Keratinocyte (primary cell): ENCODE data around the gene R3HDM2. TPM values are rescaled to one million over a fixed set of nuclear protein-coding genes. Genes with fewer than 3 reads are reported as not detected.

Source experiments
- DNase-seq: peaks from one replicate; pipeline ENCODE4 v3.0.0-alpha.2; 2011; ENCODE audit warnings: low read depth, missing footprints, low spot score
- FAIRE-seq: peaks from 2 replicates; lab custom pipeline; 2011; peaks lifted over from hg19 to GRCh38; lab: Jason Lieb, UNC
- H2AFZ ChIP-seq: 2 replicates; pipeline ENCODE4 v1.6.0; 2012; ENCODE audit warnings: low read length, control low read depth, inconsistent platforms; ENCODE audit not compliant: control insufficient read depth
- H3K27ac ChIP-seq: 2 replicates; pipeline ENCODE4 v1.5.1; 2011; ENCODE audit warnings: low read length; ENCODE audit not compliant: control insufficient read depth, insufficient read depth
- H3K27me3 ChIP-seq: 3 replicates; pipeline ENCODE4 v1.6.0; 2011; ENCODE audit warnings: low read length; ENCODE audit not compliant: control insufficient read depth, insufficient read depth; ENCODE audit errors: extremely low read depth
- H3K36me3 ChIP-seq, 2 experiments: 2 replicates in 1 of 2; 3 replicates in 1 of 2; pipeline ENCODE4 v1.5.1; 2011; ENCODE audit warnings: low read length in 2 of 2, mild to moderate bottlenecking in 1 of 2; ENCODE audit not compliant: control insufficient read depth in 2 of 2, insufficient read depth in 2 of 2; ENCODE audit errors: extremely low read depth in 1 of 2
- H3K4me1 ChIP-seq: 3 replicates; pipeline ENCODE4 v1.5.1; 2011; ENCODE audit warnings: low read length; ENCODE audit not compliant: control insufficient read depth, insufficient read depth; ENCODE audit errors: extremely low read depth
- H3K4me2 ChIP-seq: 3 replicates; pipeline ENCODE4 v1.6.0; 2011; ENCODE audit warnings: low read depth, low read length; ENCODE audit not compliant: control insufficient read depth, insufficient read depth; ENCODE audit errors: extremely low read depth
- H3K4me3 ChIP-seq, 3 experiments: fragments of 200-600 bp in 1 of 3; sonication (generic) in 1 of 3; 2 replicates in 2 of 3; 3 replicates in 1 of 3; pipeline ENCODE4 v1.5.1; 2011 to 2016; ENCODE audit warnings: low read length in 3 of 3, mild to moderate bottlenecking in 3 of 3, control low read depth in 2 of 3, inconsistent platforms in 1 of 3, low read depth in 1 of 3, mixed read lengths in 1 of 3, mixed run types in 1 of 3, moderate library complexity in 1 of 3; ENCODE audit not compliant: control insufficient read depth in 2 of 3, insufficient read depth in 2 of 3; ENCODE audit errors: extremely low read depth in 1 of 3
- H3K79me2 ChIP-seq: 2 replicates; pipeline ENCODE4 v1.6.0; 2012; ENCODE audit warnings: low read length; ENCODE audit not compliant: control insufficient read depth, insufficient read depth
- H3K9ac ChIP-seq: 3 replicates; pipeline ENCODE4 v1.6.0; 2011; ENCODE audit warnings: low read length; ENCODE audit not compliant: control insufficient read depth, insufficient read depth; ENCODE audit errors: extremely low read depth
- H3K9me1 ChIP-seq: 3 replicates; pipeline ENCODE4 v1.6.0; 2011; ENCODE audit warnings: low read length; ENCODE audit not compliant: control insufficient read depth, insufficient read depth; ENCODE audit errors: extremely low read depth
- H3K9me3 ChIP-seq: 2 replicates; pipeline ENCODE4 v1.5.1; 2012; ENCODE audit warnings: low read depth, low read length; ENCODE audit not compliant: control insufficient read depth
- H4K20me1 ChIP-seq: 3 replicates; pipeline ENCODE4 v1.6.0; 2011; ENCODE audit warnings: low read length; ENCODE audit not compliant: control insufficient read depth, insufficient read depth; ENCODE audit errors: extremely low read depth
- EZH2 ChIP-seq: IDR thresholded peaks from one replicate; pipeline ENCODE4 v1.6.1; 2012; ENCODE audit warnings: inconsistent platforms, mild to moderate bottlenecking, low read length, moderate library complexity
- dilution Hi-C: fragments of 300-500 bp; cut with MboI; formaldehyde crosslinking; loops from one replicate; pipeline ENCODE4 v1.7.0; 2020; ENCODE audit warnings: low sequenced_read_pairs; ENCODE audit not compliant: extremely low pct_ligation_motif_present
- polyA plus RNA-seq, 5 experiments: library from polyadenylated mRNA; depleted of rRNA in 3 of 5; stranded (reverse) in 3 of 5; stranded (forward) in 1 of 5; unstranded in 1 of 5; fragments of >200 nt; gene quantifications; 1 replicate in 1 of 5; 2 replicates in 3 of 5; 3 replicates in 1 of 5; pipeline versions ENCODE4 v1.2.1 to v1.2.3, GENCODE V29; 2011 to 2012; ENCODE audit warnings: missing spikeins in 2 of 5, low read depth in 1 of 5, low replicate concordance in 1 of 5
- TF ChIP-seq, protein P1 (sequence below), 3 experiments: IDR thresholded peaks in 1 of 3; conservative IDR thresholded peaks in 1 of 3; optimal IDR thresholded peaks in 1 of 3; 2 replicates in 2 of 3; 3 replicates in 1 of 3; pipeline versions ENCODE3 to v1.5.1; 2011; ENCODE audit warnings: low read length in 3 of 3, mild to moderate bottlenecking in 3 of 3, moderate library complexity in 2 of 3, control low read depth in 1 of 3, inconsistent platforms in 1 of 3; ENCODE audit not compliant: insufficient read depth in 2 of 3; ENCODE audit errors: extremely low read depth in 1 of 3

R3HDM2 gene
- polyA plus RNA-seq, 1 donor (not counting 4 experiments of a cell fraction or from before 2014, with no cell fraction given): 11.1 TPM

DNA sequence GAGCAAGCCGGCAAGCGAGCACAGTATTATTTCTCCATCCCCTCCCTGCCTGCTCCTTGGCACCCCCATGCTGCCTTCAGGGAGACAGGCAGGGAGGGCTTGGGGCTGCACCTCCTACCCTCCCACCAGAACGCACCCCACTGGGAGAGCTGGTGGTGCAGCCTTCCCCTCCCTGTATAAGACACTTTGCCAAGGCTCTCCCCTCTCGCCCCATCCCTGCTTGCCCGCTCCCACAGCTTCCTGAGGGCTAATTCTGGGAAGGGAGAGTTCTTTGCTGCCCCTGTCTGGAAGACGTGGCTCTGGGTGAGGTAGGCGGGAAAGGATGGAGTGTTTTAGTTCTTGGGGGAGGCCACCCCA, 218.2 kb downstream of the R3HDM2 start:
- Histone ChIP-seq H3K4me2 (no peak overlapping the region), H2AFZ (no peak overlapping the region), H3K4me1 (peaks cover 25% of the 10 kb centered on the region), H4K20me1 (no peaks in the 10 kb centered on the region), H3K9me1 (no peaks in the 10 kb centered on the region), H3K4me3 (no peak overlapping the region), H3K27me3 (peaks cover 27% of the 10 kb centered on the region), H3K9ac (no peak overlapping the region), H3K36me3 (peaks cover 0 to 7% of the 10 kb centered on the region in 2 experiments), H3K27ac (no peak overlapping the region), H3K79me2 (no peaks in the 10 kb centered on the region), H3K9me3 (no peaks in the 10 kb centered on the region)
- no peak for DNase-seq
- dilution Hi-C loops: no loop called here
- TF ChIP-seq, protein P1, sequence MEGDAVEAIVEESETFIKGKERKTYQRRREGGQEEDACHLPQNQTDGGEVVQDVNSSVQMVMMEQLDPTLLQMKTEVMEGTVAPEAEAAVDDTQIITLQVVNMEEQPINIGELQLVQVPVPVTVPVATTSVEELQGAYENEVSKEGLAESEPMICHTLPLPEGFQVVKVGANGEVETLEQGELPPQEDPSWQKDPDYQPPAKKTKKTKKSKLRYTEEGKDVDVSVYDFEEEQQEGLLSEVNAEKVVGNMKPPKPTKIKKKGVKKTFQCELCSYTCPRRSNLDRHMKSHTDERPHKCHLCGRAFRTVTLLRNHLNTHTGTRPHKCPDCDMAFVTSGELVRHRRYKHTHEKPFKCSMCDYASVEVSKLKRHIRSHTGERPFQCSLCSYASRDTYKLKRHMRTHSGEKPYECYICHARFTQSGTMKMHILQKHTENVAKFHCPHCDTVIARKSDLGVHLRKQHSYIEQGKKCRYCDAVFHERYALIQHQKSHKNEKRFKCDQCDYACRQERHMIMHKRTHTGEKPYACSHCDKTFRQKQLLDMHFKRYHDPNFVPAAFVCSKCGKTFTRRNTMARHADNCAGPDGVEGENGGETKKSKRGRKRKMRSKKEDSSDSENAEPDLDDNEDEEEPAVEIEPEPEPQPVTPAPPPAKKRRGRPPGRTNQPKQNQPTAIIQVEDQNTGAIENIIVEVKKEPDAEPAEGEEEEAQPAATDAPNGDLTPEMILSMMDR (optimal IDR thresholded peaks at IDR 0.05 in 1 of 3, IDR thresholded peaks at IDR 0.05 in 1 of 3, conservative IDR thresholded peaks at IDR 0.05 in 1 of 3; ENCODE audit: extremely low read depth in 1 of 3, insufficient read depth in 2 of 3, low read length in 3 of 3): no peak
- no peak for FAIRE-seq

DNA sequence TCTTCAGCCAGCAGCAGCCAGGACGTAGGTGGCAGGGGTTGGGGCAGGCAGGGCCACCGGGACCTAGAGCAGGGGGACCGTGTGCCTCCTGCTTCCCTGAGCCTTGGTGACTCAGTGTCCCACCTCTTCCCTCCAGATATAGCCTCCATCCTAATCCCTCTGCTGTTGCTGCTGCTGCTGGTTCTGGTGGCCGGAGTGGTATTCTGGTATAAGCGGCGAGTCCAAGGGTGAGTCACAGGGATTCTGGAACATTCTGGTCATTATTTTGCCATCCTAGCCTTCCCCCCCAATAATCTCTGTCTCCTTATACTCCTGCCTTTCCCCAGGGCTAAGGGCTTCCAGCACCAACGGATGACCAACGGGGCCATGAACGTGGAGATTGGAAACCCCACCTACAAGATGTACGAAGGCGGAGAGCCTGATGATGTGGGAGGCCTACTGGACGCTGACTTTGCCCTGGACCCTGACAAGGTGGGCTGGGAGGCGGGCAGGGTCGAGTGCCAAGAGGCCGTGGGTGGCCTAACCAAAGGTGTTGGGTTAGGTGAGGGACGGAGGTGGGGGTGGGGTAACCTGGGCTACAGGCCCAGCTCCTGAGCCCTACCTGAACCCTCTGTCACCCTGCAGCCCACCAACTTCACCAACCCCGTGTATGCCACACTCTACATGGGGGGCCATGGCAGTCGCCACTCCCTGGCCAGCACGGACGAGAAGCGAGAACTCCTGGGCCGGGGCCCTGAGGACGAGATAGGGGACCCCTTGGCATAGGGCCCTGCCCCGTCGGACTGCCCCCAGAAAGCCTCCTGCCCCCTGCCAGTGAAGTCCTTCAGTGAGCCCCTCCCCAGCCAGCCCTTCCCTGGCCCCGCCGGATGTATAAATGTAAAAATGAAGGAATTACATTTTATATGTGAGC, 218.8 kb downstream of the R3HDM2 start:
- Histone ChIP-seq H3K4me2 (no peak overlapping the region), H2AFZ (no peak overlapping the region), H4K20me1 (no peaks in the 10 kb centered on the region), H3K4me3 (no peak overlapping the region), H3K9me3 (no peaks in the 10 kb centered on the region), H3K9me1 (no peaks in the 10 kb centered on the region), H3K79me2 (no peaks in the 10 kb centered on the region), H3K27ac (no peak overlapping the region), H3K9ac (no peak overlapping the region), H3K36me3 (peaks cover 0 to 7% of the 10 kb centered on the region in 2 experiments), H3K27me3 (peaks cover 21% of the 10 kb centered on the region), H3K4me1 (peaks cover 19% of the 10 kb centered on the region)
- dilution Hi-C loops: no loop called here
- no peak for DNase-seq
- no peak for FAIRE-seq
- TF ChIP-seq, protein P1 (optimal IDR thresholded peaks at IDR 0.05 in 1 of 3, IDR thresholded peaks at IDR 0.05 in 1 of 3, conservative IDR thresholded peaks at IDR 0.05 in 1 of 3; ENCODE audit: extremely low read depth in 1 of 3, insufficient read depth in 2 of 3, low read length in 3 of 3): no peak
- TF ChIP-seq EZH2: no peak
